HepG2 (cell line): Measurements from ENCODE around the gene C11orf24. TPM values are rescaled to one million over a fixed set of nuclear protein-coding genes. Genes with fewer than 3 reads are reported as not detected.
A peak's percentile ranks its signal among the peaks of the same experiment; 100 is the strongest.

ENCODE experiments used
- CC2D1A ChIP-seq: sonication (generic); formaldehyde crosslinking; IDR thresholded peaks from 2 replicates; pipeline ENCODE4 v1.8.1; 2023; ENCODE audit warnings: mild to moderate bottlenecking, missing genetic modification reagents
- HNRNPK ChIP-seq: fragments of 200-400 bp; formaldehyde crosslinking; IDR thresholded peaks from 2 replicates; pipeline ENCODE4 v1.6.1; 2018; ENCODE audit warnings: low read length, low read depth, moderate library complexity, mild to moderate bottlenecking; ENCODE audit not compliant: poor library complexity, severe bottlenecking
- HOXA5 ChIP-seq: sonication (generic); formaldehyde crosslinking; IDR thresholded peaks from 2 replicates; pipeline ENCODE4 v1.4.0; 2020; ENCODE audit warnings: missing genetic modification reagents
- MBD4 ChIP-seq: IDR thresholded peaks from 2 replicates; pipeline ENCODE4 v1.6.1; 2012; ENCODE audit warnings: low read length, inconsistent platforms, borderline replicate concordance
- MTERF4 ChIP-seq: sonication (generic); formaldehyde crosslinking; IDR thresholded peaks from 2 replicates; pipeline ENCODE4 v1.8.0; 2023; ENCODE audit warnings: mild to moderate bottlenecking, missing genetic modification reagents
- MXI1 ChIP-seq: IDR thresholded peaks from 3 replicates; pipeline ENCODE4 v1.6.1; 2012; ENCODE audit warnings: low read depth, low read length, inconsistent platforms, borderline replicate concordance
- MYPOP ChIP-seq: sonication (generic); formaldehyde crosslinking; IDR thresholded peaks from 2 replicates; pipeline ENCODE4 v1.8.1; 2023; ENCODE audit warnings: mild to moderate bottlenecking, moderate library complexity, missing genetic modification reagents
- RBM39 ChIP-seq: fragments of 200-400 bp; formaldehyde crosslinking; IDR thresholded peaks from one replicate; pipeline ENCODE4 v1.6.1; 2018; ENCODE audit warnings: antibody characterized with exemption, mild to moderate bottlenecking, low read depth, low read length; ENCODE audit not compliant: poor library complexity, severe bottlenecking
- SALL1 ChIP-seq: sonication (generic); formaldehyde crosslinking; IDR thresholded peaks from 2 replicates; pipeline ENCODE4 v1.8.0; 2022; ENCODE audit warnings: mild to moderate bottlenecking, missing genetic modification reagents
- SIN3B ChIP-seq: fragments of 150-350 bp; IDR thresholded peaks from 2 replicates; pipeline ENCODE4 v1.6.1; 2014; ENCODE audit warnings: low read length
- SNAPC4 ChIP-seq: sonication (generic); formaldehyde crosslinking; IDR thresholded peaks from 2 replicates; pipeline ENCODE4 v1.4.0; 2020; ENCODE audit warnings: mild to moderate bottlenecking, missing genetic modification reagents
- TERF1 ChIP-seq: sonication (generic); formaldehyde crosslinking; IDR thresholded peaks from 2 replicates; pipeline ENCODE4 v1.8.0; 2022; ENCODE audit warnings: mild to moderate bottlenecking, missing genetic modification reagents, moderate library complexity
- TFAP4 ChIP-seq: sonication (generic); IDR thresholded peaks from 2 replicates; pipeline ENCODE4 v1.6.1; 2016; ENCODE audit warnings: low read depth, borderline replicate concordance
- ZIK1 ChIP-seq: sonication (generic); formaldehyde crosslinking; IDR thresholded peaks from 2 replicates; pipeline ENCODE4 v1.5.0; 2020; ENCODE audit warnings: mild to moderate bottlenecking, low read depth, missing genetic modification reagents, borderline replicate concordance
- ZKSCAN8 ChIP-seq: IDR thresholded peaks from 2 replicates; pipeline ENCODE4 v1.6.1; 2016; ENCODE audit warnings: borderline replicate concordance, missing genetic modification reagents, missing compliant biosample characterization
- ZNF10 ChIP-seq: sonication (generic); formaldehyde crosslinking; IDR thresholded peaks from 2 replicates; pipeline ENCODE4 v1.4.0; 2020; ENCODE audit warnings: mild to moderate bottlenecking, low read depth, missing genetic modification reagents, borderline replicate concordance
- ZNF337 ChIP-seq: sonication (generic); formaldehyde crosslinking; IDR thresholded peaks from 2 replicates; pipeline ENCODE4 v1.5.1; 2020; ENCODE audit warnings: missing genetic modification reagents, low read depth, mild to moderate bottlenecking, borderline replicate concordance
- ZNF501 ChIP-seq: sonication (generic); formaldehyde crosslinking; IDR thresholded peaks from 2 replicates; pipeline ENCODE4 v1.5.1; 2020; ENCODE audit warnings: mild to moderate bottlenecking, moderate library complexity, missing genetic modification reagents
- ZNF891 ChIP-seq: sonication (generic); formaldehyde crosslinking; IDR thresholded peaks from 2 replicates; pipeline ENCODE4 v1.5.0; 2020; ENCODE audit warnings: mild to moderate bottlenecking, missing genetic modification reagents
- polyA plus RNA-seq, 8 experiments: library from polyadenylated mRNA; depleted of rRNA in 3 of 8; stranded (reverse) in 7 of 8; unstranded in 1 of 8; fragments of >200 nt; fragmentation: Illumina TruSeq in 4 of 8; extraction: Trizol in 4 of 8; gene quantifications; 2 replicates each; pipeline versions ENCODE4 v1.2.1 to v1.2.3, GENCODE V29; 2011 to 2016; ENCODE audit warnings: low read depth in 4 of 8, missing spikeins in 1 of 8, mixed read lengths in 1 of 8; ENCODE audit not compliant: insufficient read depth in 1 of 8
- total RNA-seq, 5 experiments: library from RNA; depleted of rRNA; stranded (reverse); fragments of >200 nt; fragmentation: Illumina TruSeq; extraction: Trizol; gene quantifications; 2 replicates each; pipeline ENCODE4 v1.2.3, GENCODE V29; 2016; ENCODE audit warnings: low read depth in 1 of 5

C11orf24 gene
- total and polyA plus RNA-seq, 2 of the 13 experiments (the other 11 are each of a cell fraction or from before 2014, with no cell fraction given): 52.9 to 55.5 TPM

GRCh38 chr11:68271781-68272608 lies at the start of gene C11orf24 (continued):
- TF ChIP-seq MYPOP (CRISPR knock-in tag): peak; percentile 54; the same call in 1 of the 2 replicates
- no peak for TF ChIP-seq SNAPC4 (CRISPR knock-in tag)
- TF ChIP-seq ZNF891 (CRISPR knock-in tag): peak; percentile 59; the same call in 1 of the 2 replicates
- 0 out of 2 replicates have a peak, but pooled peaks have one; percentile 25 for TF ChIP-seq MTERF4 (CRISPR knock-in tag)
- TF ChIP-seq SALL1 (CRISPR knock-in tag): peak; percentile 71
- peak; percentile 44; the same call in 1 of the 2 replicates for TF ChIP-seq ZKSCAN8 (CRISPR knock-in tag)
- TF ChIP-seq RBM39: no peak
- TF ChIP-seq ZNF10 (CRISPR knock-in tag): no peak
- no peak for TF ChIP-seq CC2D1A
- TF ChIP-seq MXI1: peak; percentile 76; the same call in 2 of the 3 replicates
- TF ChIP-seq HOXA5: peak; percentile 93
- TF ChIP-seq TERF1 (CRISPR knock-in tag): no peak
- peak; percentile 73 for TF ChIP-seq TFAP4
- TF ChIP-seq ZNF337: no peak
- TF ChIP-seq SIN3B: no peak
- no peak for TF ChIP-seq MBD4
- peak; percentile 70 for TF ChIP-seq HNRNPK
- peak; percentile 77 for TF ChIP-seq ZIK1 (CRISPR knock-in tag)
- peak; percentile 88 for TF ChIP-seq ZNF501
